HEK293 (cell line): Measurements from ENCODE around the gene SSBP2.

Experiments
- CTCF ChIA-PET: fragments of 350-600 bp; formaldehyde crosslinking; extraction: SDS; loops from one replicate; lab custom pipeline; 2021; ENCODE audit warnings: antibody characterized with exemption; lab: Yijun Ruan, JAX
- POLR2A ChIA-PET: fragments of 300-600 bp; formaldehyde crosslinking; extraction: SDS; loops from one replicate; lab custom pipeline; 2020; ENCODE audit warnings: antibody characterized with exemption, inconsistent platforms; lab: Yijun Ruan, JAX
- H3K27ac ChIP-seq: fragments of 200-500 bp; sonication (Bioruptor generic); 2 replicates; pipeline ENCODE4 v1.5.1; 2014; ENCODE audit warnings: low read depth, low read length, control low read depth, inconsistent platforms; ENCODE audit errors: extremely low read depth
- H3K36me3 ChIP-seq, 2 experiments: fragments of 200-500 bp in 1 of 2; sonication (Bioruptor generic) in 1 of 2; 1 replicate in 1 of 2; 2 replicates in 1 of 2; pipeline ENCODE4 v1.5.1; 2014 to 2017; ENCODE audit warnings: inconsistent platforms in 2 of 2, low read length in 2 of 2; ENCODE audit not compliant: control insufficient read depth in 2 of 2, insufficient read depth in 1 of 2
- H3K4me1 ChIP-seq: fragments of 200-500 bp; sonication (Bioruptor generic); 2 replicates; pipeline ENCODE4 v1.5.1; 2014; ENCODE audit warnings: mild to moderate bottlenecking, low read length, inconsistent platforms; ENCODE audit not compliant: control insufficient read depth, insufficient read depth
- H3K4me3 ChIP-seq: 2 replicates; pipeline ENCODE4 v1.5.1; 2011; ENCODE audit warnings: low read depth, mild to moderate bottlenecking, control low read depth, low read length, moderate library complexity
- H3K9me3 ChIP-seq: fragments of 200-500 bp; sonication (Bioruptor generic); 2 replicates; pipeline ENCODE4 v1.5.1; 2014; ENCODE audit warnings: low read depth, low read length, inconsistent platforms; ENCODE audit not compliant: control insufficient read depth, insufficient read depth
- KLF10 ChIP-seq: fragments of 450-650 bp; IDR thresholded peaks from 2 replicates; pipeline ENCODE4 v1.5.1; 2018; ENCODE audit warnings: missing biosample characterization, mild to moderate bottlenecking, missing genetic modification characterization
- OSR2 ChIP-seq: fragments of 450-650 bp; formaldehyde crosslinking; IDR thresholded peaks from 2 replicates; pipeline ENCODE4 v1.5.1; 2016; ENCODE audit warnings: missing biosample characterization, missing genetic modification characterization
- OVOL3 ChIP-seq: fragments of 450-650 bp; formaldehyde crosslinking; IDR thresholded peaks from 2 replicates; pipeline ENCODE4 v1.5.1; 2016; ENCODE audit warnings: missing biosample characterization, missing genetic modification characterization
- ZBTB17 ChIP-seq: fragments of 450-650 bp; formaldehyde crosslinking; IDR thresholded peaks from 2 replicates; pipeline ENCODE4 v1.5.1; 2016; ENCODE audit warnings: missing biosample characterization, missing genetic modification characterization
- ZNF132 ChIP-seq: fragments of 450-650 bp; formaldehyde crosslinking; IDR thresholded peaks from 2 replicates; pipeline ENCODE4 v1.5.1; 2017; ENCODE audit warnings: missing biosample characterization, missing genetic modification characterization, borderline replicate concordance
- ZNF133 ChIP-seq: fragments of 450-650 bp; formaldehyde crosslinking; IDR thresholded peaks from 2 replicates; pipeline ENCODE4 v1.5.1; 2016; ENCODE audit warnings: missing biosample characterization, missing genetic modification characterization
- ZNF221 ChIP-seq: fragments of 450-650 bp; formaldehyde crosslinking; IDR thresholded peaks from 2 replicates; pipeline ENCODE4 v1.5.1; 2017; ENCODE audit warnings: missing biosample characterization, missing genetic modification characterization, borderline replicate concordance
- ZNF24 ChIP-seq: fragments of 450-650 bp; formaldehyde crosslinking; IDR thresholded peaks from 2 replicates; pipeline ENCODE4 v1.5.1; 2016; ENCODE audit warnings: missing biosample characterization, missing genetic modification characterization
- ZNF391 ChIP-seq: fragments of 450-650 bp; formaldehyde crosslinking; IDR thresholded peaks from 2 replicates; pipeline ENCODE4 v1.5.1; 2016; ENCODE audit warnings: low read depth, missing biosample characterization, missing genetic modification characterization, borderline replicate concordance
- ZNF433 ChIP-seq: fragments of 450-650 bp; formaldehyde crosslinking; IDR thresholded peaks from 2 replicates; pipeline ENCODE4 v1.5.1; 2016; ENCODE audit warnings: missing biosample characterization, missing genetic modification characterization, low read depth
- ZNF449 ChIP-seq: fragments of 450-650 bp; formaldehyde crosslinking; IDR thresholded peaks from 2 replicates; pipeline ENCODE4 v1.5.1; 2017; ENCODE audit warnings: missing biosample characterization, mild to moderate bottlenecking, missing genetic modification characterization, moderate library complexity
- ZNF473 ChIP-seq: fragments of 450-650 bp; formaldehyde crosslinking; IDR thresholded peaks from 2 replicates; pipeline ENCODE4 v1.5.1; 2017; ENCODE audit warnings: missing biosample characterization, missing genetic modification characterization
- ZNF510 ChIP-seq: fragments of 450-650 bp; formaldehyde crosslinking; IDR thresholded peaks from 2 replicates; pipeline ENCODE4 v1.5.1; 2018; ENCODE audit warnings: mild to moderate bottlenecking, missing genetic modification characterization, missing biosample characterization; ENCODE audit not compliant: insufficient replicate concordance
- ZNF596 ChIP-seq: fragments of 450-650 bp; IDR thresholded peaks from 2 replicates; pipeline ENCODE4 v1.5.0; 2018; ENCODE audit warnings: missing biosample characterization, mild to moderate bottlenecking, missing genetic modification characterization, moderate library complexity
- ZNF623 ChIP-seq: fragments of 450-650 bp; formaldehyde crosslinking; IDR thresholded peaks from 2 replicates; pipeline ENCODE4 v1.5.1; 2016; ENCODE audit warnings: missing biosample characterization, missing genetic modification characterization
- ZNF645 ChIP-seq: fragments of 450-650 bp; formaldehyde crosslinking; IDR thresholded peaks from 2 replicates; pipeline ENCODE4; 2016; ENCODE audit warnings: missing biosample characterization, missing genetic modification characterization
- ZNF658 ChIP-seq: fragments of 450-650 bp; formaldehyde crosslinking; IDR thresholded peaks from 2 replicates; pipeline ENCODE4; 2016; ENCODE audit warnings: missing biosample characterization, missing genetic modification characterization
- ZNF670 ChIP-seq: fragments of 450-650 bp; formaldehyde crosslinking; IDR thresholded peaks from 2 replicates; pipeline ENCODE4 v1.5.1; 2016; ENCODE audit warnings: missing biosample characterization, missing genetic modification characterization, low read depth
- ZSCAN16 ChIP-seq: fragments of 450-650 bp; formaldehyde crosslinking; IDR thresholded peaks from 2 replicates; pipeline ENCODE4 v1.5.1; 2016; ENCODE audit warnings: missing biosample characterization, missing genetic modification characterization
- TF ChIP-seq, protein P1 (sequence below): fragments of 450-650 bp; formaldehyde crosslinking; IDR thresholded peaks from 2 replicates; pipeline ENCODE4 v1.5.1; 2017; ENCODE audit warnings: missing biosample characterization, missing genetic modification characterization

The SSBP2 gene

DNA sequence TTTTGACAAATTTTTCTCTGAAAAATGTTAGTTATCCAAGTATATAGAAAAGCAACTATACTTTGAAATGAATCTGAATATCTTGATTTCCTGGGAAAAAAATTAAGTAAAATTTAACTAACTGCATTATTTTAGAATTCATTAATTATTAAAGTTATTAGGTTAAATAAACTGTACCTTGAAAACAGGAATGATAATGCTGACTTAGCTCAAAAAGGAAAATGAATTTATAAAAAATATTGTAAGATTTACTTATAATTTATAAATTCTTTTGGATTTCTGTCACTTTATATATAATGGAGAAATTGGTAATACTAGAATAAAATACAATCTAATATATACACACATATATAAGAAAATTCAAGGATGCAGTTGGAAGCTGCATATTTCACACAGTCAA is 320.9 kb downstream of the SSBP2 start:
- TF ChIP-seq ZNF658 (tag by site-specific recombination) (no peak), KLF10 (tag by site-specific recombination) (no peak), ZNF391 (tag by site-specific recombination) (no peak), ZNF221 (tag by site-specific recombination) (no peak), ZNF623 (tag by site-specific recombination) (no peak), ZNF670 (tag by site-specific recombination) (no peak), ZNF596 (tag by site-specific recombination) (no peak), ZNF449 (tag by site-specific recombination) (no peak), ZNF433 (tag by site-specific recombination) (no peak), ZNF645 (tag by site-specific recombination) (no peak)
- POLR2A ChIA-PET, result no interaction called here

GRCh38 chr5:81429363-81429762 is 321.5 kb downstream of the SSBP2 start:
- no peak for TF ChIP-seq ZSCAN16
- TF ChIP-seq, protein P1, sequence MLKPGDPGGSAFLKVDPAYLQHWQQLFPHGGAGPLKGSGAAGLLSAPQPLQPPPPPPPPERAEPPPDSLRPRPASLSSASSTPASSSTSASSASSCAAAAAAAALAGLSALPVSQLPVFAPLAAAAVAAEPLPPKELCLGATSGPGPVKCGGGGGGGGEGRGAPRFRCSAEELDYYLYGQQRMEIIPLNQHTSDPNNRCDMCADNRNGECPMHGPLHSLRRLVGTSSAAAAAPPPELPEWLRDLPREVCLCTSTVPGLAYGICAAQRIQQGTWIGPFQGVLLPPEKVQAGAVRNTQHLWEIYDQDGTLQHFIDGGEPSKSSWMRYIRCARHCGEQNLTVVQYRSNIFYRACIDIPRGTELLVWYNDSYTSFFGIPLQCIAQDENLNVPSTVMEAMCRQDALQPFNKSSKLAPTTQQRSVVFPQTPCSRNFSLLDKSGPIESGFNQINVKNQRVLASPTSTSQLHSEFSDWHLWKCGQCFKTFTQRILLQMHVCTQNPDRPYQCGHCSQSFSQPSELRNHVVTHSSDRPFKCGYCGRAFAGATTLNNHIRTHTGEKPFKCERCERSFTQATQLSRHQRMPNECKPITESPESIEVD (tag by site-specific recombination), result peak; percentile 94
- peak; percentile 40; the same call in 1 of the 2 replicates for TF ChIP-seq OSR2 (tag by site-specific recombination)
- TF ChIP-seq ZNF473, result no peak
- TF ChIP-seq OVOL3 (tag by site-specific recombination), result 0 out of 2 replicates have a peak, but pooled peaks have one; percentile 40
- TF ChIP-seq ZNF133 (tag by site-specific recombination), result no peak
- TF ChIP-seq ZNF24 (tag by site-specific recombination), result 0 out of 2 replicates have a peak, but pooled peaks have one; percentile 20
- TF ChIP-seq ZNF132, result no peak
- 0 out of 2 replicates have a peak, but pooled peaks have one; percentile 15 for TF ChIP-seq ZBTB17 (tag by site-specific recombination)
- TF ChIP-seq ZNF510 (tag by site-specific recombination), result peak; percentile 37
- TF ChIP-seq, all 188 proteins: peak for 6
- H3K36me3 ChIP-seq, result no peaks in the 10 kb centered on the region
- ChIA-PET CTCF (interaction anchor here (0.6 to 1.0 kb wide), 3 partner anchors 38 to 427 kb away, joined by 3 to 5 read pairs (median 3); no protein-coding TSS in a partner anchor), POLR2A (no interaction called here)
- H3K27ac ChIP-seq, result no peak overlapping the region
- no peak overlapping the region for H3K4me3 ChIP-seq
- no peaks in the 10 kb centered on the region for H3K9me3 ChIP-seq
- peaks cover 12% of the 10 kb centered on the region for H3K4me1 ChIP-seq

More for the DNA sequence above, 320.9 kb downstream of the SSBP2 start:
- Histone ChIP-seq H3K36me3 (no peaks in the 10 kb centered on the region), H3K9me3 (no peaks in the 10 kb centered on the region), H3K4me3 (no peak overlapping the region), H3K4me1 (peaks cover 12% of the 10 kb centered on the region), H3K27ac (no peak overlapping the region)
- CTCF ChIA-PET, result interaction anchor here (0.6 to 0.8 kb wide), 3 partner anchors 38 to 185 kb away, joined by 3 to 5 read pairs (median 3); no protein-coding TSS in a partner anchor
